Right renal pelvis (tissue), 4 donors: ENCODE measurements around the gene NSRP1. TPM values are rescaled to one million over a fixed set of nuclear protein-coding genes. Genes with fewer than 3 reads are reported as not detected.
"Not testable (repeated sequence)": the region's sequence is repeated elsewhere in the genome, so short reads cannot be mapped to it uniquely, and the experiment has no call there.

Experiments used
- DNase-seq, 4 donors: peaks; one replicate each; pipeline ENCODE4 v3.0.0-alpha.2; 2013; ENCODE audit warnings: low read depth in 4 of 4, low spot score in 3 of 4, missing footprints in 1 of 4
- polyA plus RNA-seq, 4 donors: library from polyadenylated mRNA; unstranded; fragments of 120-200 nt; gene quantifications; one replicate each; pipeline ENCODE4 v1.2.1, GENCODE V29; 2013; ENCODE audit not compliant: insufficient read length in 4 of 4

Gene NSRP1, protein sequence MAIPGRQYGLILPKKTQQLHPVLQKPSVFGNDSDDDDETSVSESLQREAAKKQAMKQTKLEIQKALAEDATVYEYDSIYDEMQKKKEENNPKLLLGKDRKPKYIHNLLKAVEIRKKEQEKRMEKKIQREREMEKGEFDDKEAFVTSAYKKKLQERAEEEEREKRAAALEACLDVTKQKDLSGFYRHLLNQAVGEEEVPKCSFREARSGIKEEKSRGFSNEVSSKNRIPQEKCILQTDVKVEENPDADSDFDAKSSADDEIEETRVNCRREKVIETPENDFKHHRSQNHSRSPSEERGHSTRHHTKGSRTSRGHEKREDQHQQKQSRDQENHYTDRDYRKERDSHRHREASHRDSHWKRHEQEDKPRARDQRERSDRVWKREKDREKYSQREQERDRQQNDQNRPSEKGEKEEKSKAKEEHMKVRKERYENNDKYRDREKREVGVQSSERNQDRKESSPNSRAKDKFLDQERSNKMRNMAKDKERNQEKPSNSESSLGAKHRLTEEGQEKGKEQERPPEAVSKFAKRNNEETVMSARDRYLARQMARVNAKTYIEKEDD
- 10 to 100 TPM; 34.3 to 41.8 (median 41.0) TPM for polyA plus RNA-seq

- peak; percentile 90 to 94 (median 94) for DNase-seq
Measured at GRCh38 chr17:30116661-30117551, at the start of gene NSRP1. NSRP1 (plus strand) TSS chr17:30116816; CDS start chr17:30116844, 28 bp downstream.

GRCh38 chr17:30068465-30068864 is 48.2 kb upstream of the NSRP1 start:
- DNase-seq = no peak

- DNase-seq = no peak
Measured at GRCh38 chr17:30074254-30074653, 42.4 kb upstream of the NSRP1 start.

DNA sequence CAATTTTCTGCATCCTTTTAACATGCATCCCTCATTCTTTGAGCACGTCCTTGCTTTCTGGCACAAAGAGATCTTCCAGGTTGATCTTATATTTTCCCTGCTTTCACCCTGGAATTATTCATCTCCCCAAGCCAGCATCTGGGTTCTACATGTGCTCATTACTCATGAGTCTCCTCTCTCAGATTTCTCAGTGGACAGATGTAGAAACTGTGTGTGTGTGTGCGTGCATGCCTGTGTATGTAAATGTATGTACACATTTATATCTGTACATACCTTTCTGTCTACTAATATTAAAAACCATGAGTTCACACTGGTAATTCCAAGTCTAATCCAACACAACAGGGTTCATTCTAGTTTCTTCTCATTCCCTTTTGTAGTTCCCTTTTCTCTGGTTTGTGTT is 41.9 kb upstream of the NSRP1 start:
- no peak for DNase-seq

DNA sequence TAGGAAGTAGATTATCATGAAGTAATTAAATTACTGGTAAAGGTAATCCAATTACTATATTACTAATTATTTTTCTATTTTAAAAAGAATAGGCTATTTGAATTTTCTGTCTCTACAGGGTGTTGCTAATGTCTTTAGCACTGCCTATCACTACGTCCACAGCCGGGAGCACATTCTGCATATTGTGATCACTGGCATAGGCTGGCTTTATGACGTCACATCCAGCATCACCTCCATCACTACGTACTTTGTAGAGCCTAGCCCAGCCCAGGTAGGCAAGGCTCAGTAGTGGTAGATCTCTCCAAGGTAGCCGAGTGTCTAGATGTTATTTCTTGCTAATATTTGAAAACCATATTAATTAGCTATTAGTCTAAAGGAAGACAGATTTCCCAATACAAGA is 33.8 kb upstream of the NSRP1 start:
- no peak for DNase-seq

DNA sequence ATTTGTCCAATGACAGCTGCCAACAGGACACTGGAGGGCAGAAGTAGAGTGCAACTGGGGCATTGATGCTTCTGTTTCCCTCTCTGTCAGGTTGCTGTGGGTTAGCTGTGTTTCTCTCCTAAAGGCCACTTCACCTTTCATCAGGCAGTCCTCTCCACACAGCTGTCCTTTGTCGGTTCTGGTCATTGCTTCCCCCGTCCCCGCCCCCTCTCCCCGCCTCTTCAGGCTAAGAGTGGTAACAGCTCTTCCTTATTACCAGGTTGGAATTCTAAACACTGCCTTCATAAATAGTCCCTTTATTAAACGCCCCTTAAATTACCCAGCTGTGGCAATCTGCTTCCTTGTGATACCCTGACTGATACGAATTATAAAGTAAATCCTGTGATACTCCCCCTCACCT is 31.8 kb upstream of the NSRP1 start:
- DNase-seq = peak in 1 of 4 donors; percentile 12

- DNase-seq = no peak
Measured at GRCh38 chr17:30086896-30087295, 29.7 kb upstream of the NSRP1 start.

GRCh38 chr17:30087431-30087830 is 29.2 kb upstream of the NSRP1 start:
- not testable (repeated sequence) for DNase-seq

DNA sequence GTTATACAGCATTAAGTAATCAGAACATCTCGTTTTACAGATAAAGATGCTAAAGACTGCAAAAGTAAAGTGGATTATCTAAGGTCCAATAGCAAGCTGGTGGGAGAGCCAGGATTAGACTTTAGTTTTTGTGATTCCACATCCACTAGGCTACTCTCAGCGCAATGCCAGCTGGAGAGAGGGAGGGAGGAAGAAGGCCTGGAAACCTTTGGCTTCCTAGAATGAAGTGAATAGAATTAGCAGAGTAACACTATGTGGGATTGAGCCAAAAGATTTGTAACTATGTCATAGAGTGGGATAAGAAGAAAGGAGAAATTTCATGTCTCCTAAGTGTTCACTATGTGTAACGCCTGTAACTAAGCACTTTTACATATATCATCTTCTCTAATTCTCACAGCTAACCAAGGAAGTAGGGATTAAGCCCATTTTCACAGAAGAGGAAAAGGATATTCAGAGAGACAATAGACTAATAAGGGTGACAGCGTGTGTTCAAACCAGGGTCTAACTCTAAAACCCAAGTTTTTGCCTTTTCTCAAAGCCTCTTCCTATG is 25.4 kb upstream of the NSRP1 start:
- no peak for DNase-seq

GRCh38 chr17:30091771-30092170 is 24.8 kb upstream of the NSRP1 start:
- DNase-seq = no peak

- DNase-seq = no peak
Measured at GRCh38 chr17:30092886-30093285, 23.7 kb upstream of the NSRP1 start.

- DNase-seq = peak in 3 of 4 donors; percentile 58 to 65 (median 61)
Measured at GRCh38 chr17:30093463-30094147, 23.0 kb upstream of the NSRP1 start.

- DNase-seq = no peak
Measured at GRCh38 chr17:30095507-30096244, 20.9 kb upstream of the NSRP1 start.

- DNase-seq = no peak
Measured at GRCh38 chr17:30101686-30102390, 14.8 kb upstream of the NSRP1 start.

GRCh38 chr17:30103921-30104320 is 12.7 kb upstream of the NSRP1 start:
- no peak for DNase-seq

GRCh38 chr17:30104575-30105339 is 11.9 kb upstream of the NSRP1 start:
- peak; percentile 70 to 75 (median 74) for DNase-seq

GRCh38 chr17:30112794-30113193 is 3.8 kb upstream of the NSRP1 start:
- no peak for DNase-seq

- no peak for DNase-seq
Measured at GRCh38 chr17:30113213-30113612, 3.4 kb upstream of the NSRP1 start.
